Mesenchymal stem cell (in vitro differentiated cells and primary cell): Measurements from ENCODE around the gene ARL13B.

ENCODE experiments used
- DNase-seq: peaks from one replicate; pipeline ENCODE4 v3.0.0-alpha.2; 2013
- H2AFZ ChIP-seq: one replicate; pipeline ENCODE4 v1.6.1; 2013; ENCODE audit warnings: low read depth, mild to moderate bottlenecking, control low read depth, inconsistent platforms, low read length, moderate library complexity
- H2AK5ac ChIP-seq: 2 replicates; pipeline ENCODE4 v1.6.1; 2013; ENCODE audit warnings: low read length, moderate library complexity, mild to moderate bottlenecking, inconsistent platforms; ENCODE audit not compliant: severe bottlenecking
- H2BK120ac ChIP-seq: one replicate; pipeline ENCODE4 v1.6.1; 2013; ENCODE audit warnings: low read depth, mild to moderate bottlenecking, inconsistent platforms, low read length, moderate library complexity
- H2BK12ac ChIP-seq, 2 experiments: one replicate each; pipeline ENCODE4 v1.6.1; 2013; ENCODE audit warnings: inconsistent platforms in 2 of 2, low read length in 2 of 2, mild to moderate bottlenecking in 2 of 2, moderate library complexity in 2 of 2, control low read depth in 1 of 2
- H2BK15ac ChIP-seq: one replicate; pipeline ENCODE4 v1.6.1; 2013; ENCODE audit warnings: mild to moderate bottlenecking, low read depth, inconsistent platforms; ENCODE audit not compliant: poor library complexity, severe bottlenecking
- H2BK5ac ChIP-seq: 2 replicates; pipeline ENCODE4 v1.6.1; 2013; ENCODE audit warnings: low read depth, mild to moderate bottlenecking, low read length, control low read depth, inconsistent platforms; ENCODE audit not compliant: poor library complexity, severe bottlenecking
- H3K14ac ChIP-seq, 2 experiments: one replicate each; pipeline ENCODE4 v1.6.1; 2013; ENCODE audit warnings: inconsistent platforms in 2 of 2, low read length in 2 of 2, control low read depth in 1 of 2, mild to moderate bottlenecking in 1 of 2, moderate library complexity in 1 of 2
- H3K18ac ChIP-seq, 2 experiments: one replicate each; pipeline ENCODE4 v1.6.1; 2013; ENCODE audit warnings: inconsistent platforms in 2 of 2, low read length in 2 of 2, control low read depth in 1 of 2, low read depth in 1 of 2, mild to moderate bottlenecking in 1 of 2
- H3K23ac ChIP-seq, 2 experiments: one replicate each; pipeline ENCODE4 v1.6.1; 2013; ENCODE audit warnings: inconsistent platforms in 2 of 2, low read length in 2 of 2, mild to moderate bottlenecking in 2 of 2, moderate library complexity in 2 of 2, control low read depth in 1 of 2
- H3K27ac ChIP-seq: 2 replicates; pipeline ENCODE4 v1.5.1; 2013; ENCODE audit warnings: mild to moderate bottlenecking, moderate library complexity, low read length, control low read depth, inconsistent platforms; ENCODE audit not compliant: poor library complexity, severe bottlenecking
- H3K27me3 ChIP-seq, 2 experiments: 2 replicates each; pipeline versions ENCODE4 v1.6.1 to v1.7.0; 2013; ENCODE audit warnings: low read length in 2 of 2, mild to moderate bottlenecking in 2 of 2, moderate library complexity in 2 of 2, control low read depth in 1 of 2, inconsistent platforms in 1 of 2; ENCODE audit not compliant: control insufficient read depth in 1 of 2, insufficient read depth in 1 of 2
- H3K36me3 ChIP-seq, 2 experiments: 2 replicates each; pipeline versions ENCODE4 v1.6.1 to v1.7.0; 2013; ENCODE audit warnings: low read length in 2 of 2, control low read depth in 1 of 2, inconsistent platforms in 1 of 2, low read depth in 1 of 2, mild to moderate bottlenecking in 1 of 2; ENCODE audit not compliant: insufficient read depth in 2 of 2, control insufficient read depth in 1 of 2
- H3K4ac ChIP-seq, 2 experiments: one replicate each; pipeline ENCODE4 v1.6.1; 2013; ENCODE audit warnings: inconsistent platforms in 2 of 2, low read length in 2 of 2, mild to moderate bottlenecking in 2 of 2, moderate library complexity in 2 of 2, control low read depth in 1 of 2, low read depth in 1 of 2
- H3K4me1 ChIP-seq: 2 replicates; pipeline ENCODE4 v1.6.1; 2013; ENCODE audit warnings: low read depth, low read length, control low read depth; ENCODE audit not compliant: control insufficient read depth, insufficient read depth
- H3K4me2 ChIP-seq: 2 replicates; pipeline ENCODE4 v1.6.1; 2013; ENCODE audit warnings: low read length, mild to moderate bottlenecking, inconsistent platforms; ENCODE audit not compliant: poor library complexity, severe bottlenecking
- H3K4me3 ChIP-seq, 2 experiments: 2 replicates each; pipeline versions ENCODE4 v1.5.1 to v1.7.0; 2013; ENCODE audit warnings: low read length in 2 of 2, mild to moderate bottlenecking in 2 of 2, control low read depth in 1 of 2, low read depth in 1 of 2; ENCODE audit not compliant: insufficient read depth in 1 of 2
- H3K79me1 ChIP-seq: replicated peaks from 2 replicates; pipeline ENCODE4 v1.6.1; 2013; ENCODE audit warnings: mild to moderate bottlenecking, control low read depth, low read length, inconsistent platforms; ENCODE audit not compliant: poor library complexity, severe bottlenecking
- H3K9ac ChIP-seq: 2 replicates; pipeline ENCODE4 v1.7.0; 2013; ENCODE audit warnings: mild to moderate bottlenecking, low read length, moderate library complexity
- H3K9me3 ChIP-seq: 2 replicates; pipeline ENCODE4 v1.7.0; 2013; ENCODE audit warnings: mild to moderate bottlenecking, low read length; ENCODE audit not compliant: control insufficient read depth
- H4K8ac ChIP-seq: one replicate; pipeline ENCODE4 v1.6.1; 2013; ENCODE audit warnings: inconsistent platforms, mild to moderate bottlenecking, low read length, moderate library complexity
- H4K91ac ChIP-seq: one replicate; pipeline ENCODE4 v1.6.1; 2013; ENCODE audit warnings: mild to moderate bottlenecking, low read length, inconsistent platforms
- whole genome bisulfite sequencing: methylation state at CpG from one replicate; pipeline ENCODE4 v1.1.7; 2013; ENCODE audit warnings: mixed read lengths; 5-methylcytosine and 5-hydroxymethylcytosine counted together

Gene ARL13B

DNA sequence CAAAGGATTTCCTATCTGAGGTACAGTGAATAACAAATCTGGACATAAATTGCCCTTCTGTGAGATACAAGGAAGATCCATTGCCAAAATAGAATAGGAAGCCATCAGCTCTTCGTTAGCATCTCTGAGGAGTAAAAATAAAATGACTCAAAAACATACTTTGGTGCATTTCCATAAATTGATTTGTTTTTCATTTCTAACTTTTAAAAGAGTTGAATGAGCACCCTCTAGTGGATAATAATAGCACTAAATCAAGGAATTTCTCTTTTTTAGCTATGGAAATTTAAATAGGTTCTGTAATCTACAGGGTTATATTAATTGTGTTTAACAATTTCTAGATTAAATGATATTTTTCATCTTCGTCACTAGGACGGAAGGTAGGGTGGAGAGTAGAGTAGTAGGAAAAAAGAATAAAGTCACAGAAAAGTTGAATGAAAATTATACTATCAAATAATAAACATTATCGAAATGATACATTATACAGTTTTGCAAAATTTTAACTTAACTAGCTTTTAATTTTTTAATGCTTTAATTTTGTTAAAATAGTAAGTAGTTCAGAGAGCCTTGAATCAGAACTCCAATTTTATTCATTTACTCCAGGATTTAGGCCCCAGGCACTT, 89.3 kb downstream of the ARL13B start:
- no CpG with 5 or more reads among the region's 4 CpGs for WGBS
- H2BK12ac ChIP-seq = no peak overlapping the region
- peaks cover 17% of the 10 kb centered on the region for H3K79me1 ChIP-seq
- H3K27me3 ChIP-seq = no peaks in the 10 kb centered on the region
- H3K4me2 ChIP-seq = no peak overlapping the region
- no peak overlapping the region for H2AFZ ChIP-seq
- H4K91ac ChIP-seq = no peak overlapping the region
- H3K18ac ChIP-seq = no peak overlapping the region
- H2AK5ac ChIP-seq = no peak overlapping the region
- no peaks in the 10 kb centered on the region for H3K4me1 ChIP-seq
- no peaks in the 10 kb centered on the region for H3K9me3 ChIP-seq
- peak overlapping the region; percentile 61 for H3K9ac ChIP-seq
- no peak overlapping the region for H3K14ac ChIP-seq
- no peak overlapping the region for H3K4ac ChIP-seq
- H2BK5ac ChIP-seq = no peak overlapping the region
- peaks cover 4 to 17% of the 10 kb centered on the region in 2 experiments for H3K36me3 ChIP-seq
- H3K27ac ChIP-seq = no peak overlapping the region
- no peak overlapping the region for H2BK120ac ChIP-seq
- peak; percentile 40 for DNase-seq
- H4K8ac ChIP-seq = no peak overlapping the region
- H2BK15ac ChIP-seq = no peak overlapping the region
- no peak overlapping the region for H3K23ac ChIP-seq
- no peak overlapping the region for H3K4me3 ChIP-seq

DNA sequence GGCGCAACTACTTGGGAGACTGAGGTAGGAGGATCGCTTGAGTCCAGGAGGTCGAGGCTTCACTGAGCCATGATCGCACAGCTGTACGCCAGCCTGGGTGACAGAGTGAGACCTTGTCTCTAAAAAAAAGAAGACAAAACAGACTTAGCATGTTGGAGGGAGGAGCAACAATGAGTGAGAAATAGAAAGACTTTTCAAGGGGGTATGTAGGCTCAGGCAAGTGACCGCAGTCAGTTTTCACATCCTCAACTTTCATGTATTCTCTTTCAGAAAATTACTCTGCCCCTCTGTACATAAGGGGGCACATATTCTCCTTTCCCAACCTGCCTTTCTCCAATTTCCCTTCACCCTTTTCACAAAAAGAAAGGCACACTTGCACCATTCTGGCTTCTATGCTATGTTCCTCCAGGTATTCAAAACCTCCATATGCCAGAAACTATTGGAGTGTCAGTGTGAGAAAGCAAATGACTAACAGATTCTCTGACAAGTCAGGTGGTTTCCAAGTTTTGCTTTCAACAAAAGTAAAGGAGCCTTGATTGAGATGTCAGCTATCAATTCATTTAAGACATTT, 90.5 kb downstream of the ARL13B start:
- Histone ChIP-seq H3K79me1 (peaks cover 17% of the 10 kb centered on the region), H3K4ac (no peak overlapping the region), H3K9me3 (no peaks in the 10 kb centered on the region), H3K4me2 (no peak overlapping the region), H2BK15ac (no peak overlapping the region), H2BK5ac (no peak overlapping the region), H3K14ac (no peak overlapping the region), H2AK5ac (no peak overlapping the region), H3K36me3 (peaks cover 4 to 17% of the 10 kb centered on the region in 2 experiments), H4K91ac (no peak overlapping the region), H3K4me1 (no peaks in the 10 kb centered on the region), H4K8ac (no peak overlapping the region), H3K9ac (no peak overlapping the region), H3K4me3 (no peak overlapping the region), H2AFZ (no peak overlapping the region), H3K27ac (no peak overlapping the region), H2BK12ac (no peak overlapping the region), H3K27me3 (no peaks in the 10 kb centered on the region), H3K23ac (no peak overlapping the region), H3K18ac (no peak overlapping the region), H2BK120ac (no peak overlapping the region)
- DNase-seq = no peak
- WGBS = over 99% methylated on average over 6 of the region's 6 CpGs

GRCh38 chr3:94071713-94072284, 91.8 kb downstream of the ARL13B start:
- H2BK12ac ChIP-seq = no peak overlapping the region
- H3K23ac ChIP-seq = no peak overlapping the region
- H4K91ac ChIP-seq = no peak overlapping the region
- H3K4me1 ChIP-seq = no peaks in the 10 kb centered on the region
- H2BK120ac ChIP-seq = no peak overlapping the region
- H3K79me1 ChIP-seq = peaks cover 19% of the 10 kb centered on the region
- no peak overlapping the region for H3K9ac ChIP-seq
- no peak overlapping the region for H4K8ac ChIP-seq
- H3K27ac ChIP-seq = no peak overlapping the region
- no peak for DNase-seq
- WGBS = 93% methylated on average over 3 of the region's 4 CpGs
- no peak overlapping the region for H2AK5ac ChIP-seq
- peaks cover 4 to 19% of the 10 kb centered on the region in 2 experiments for H3K36me3 ChIP-seq
- no peak overlapping the region for H2AFZ ChIP-seq
- H2BK15ac ChIP-seq = no peak overlapping the region
- H3K4me2 ChIP-seq = no peak overlapping the region
- H3K4me3 ChIP-seq = no peak overlapping the region
- no peaks in the 10 kb centered on the region for H3K9me3 ChIP-seq
- no peak overlapping the region for H3K14ac ChIP-seq
- no peak overlapping the region for H2BK5ac ChIP-seq
- no peak overlapping the region for H3K18ac ChIP-seq
- peak overlapping the region in 1 of 2 experiments; percentile 19 for H3K4ac ChIP-seq
- no peaks in the 10 kb centered on the region for H3K27me3 ChIP-seq

GRCh38 chr3:94076055-94076454, 96.1 kb downstream of the ARL13B start:
- no peak overlapping the region for H3K4me3 ChIP-seq
- no peaks in the 10 kb centered on the region for H3K9me3 ChIP-seq
- no peak overlapping the region for H3K18ac ChIP-seq
- H3K9ac ChIP-seq = no peak overlapping the region
- DNase-seq = no peak
- H2AK5ac ChIP-seq = no peak overlapping the region
- no peaks in the 10 kb centered on the region for H3K27me3 ChIP-seq
- peaks cover 4 to 14% of the 10 kb centered on the region in 2 experiments for H3K36me3 ChIP-seq
- H3K14ac ChIP-seq = no peak overlapping the region
- no peaks in the 10 kb centered on the region for H3K4me1 ChIP-seq
- no peak overlapping the region for H3K4me2 ChIP-seq
- H2BK5ac ChIP-seq = no peak overlapping the region
- WGBS = 100% methylated on average over 2 of the region's 3 CpGs
- peaks cover 20% of the 10 kb centered on the region for H3K79me1 ChIP-seq
- H3K27ac ChIP-seq = no peak overlapping the region
- no peak overlapping the region for H2BK15ac ChIP-seq
- no peak overlapping the region for H4K91ac ChIP-seq
- no peak overlapping the region for H2BK12ac ChIP-seq
- no peak overlapping the region for H2AFZ ChIP-seq
- no peak overlapping the region for H4K8ac ChIP-seq
- H2BK120ac ChIP-seq = no peak overlapping the region
- H3K23ac ChIP-seq = no peak overlapping the region
- no peak overlapping the region for H3K4ac ChIP-seq
